Psoas muscle (tissue), 8 donors: ENCODE data around the gene FOXG1. TPM values are rescaled to one million over a fixed set of nuclear protein-coding genes. Genes with fewer than 3 reads are reported as not detected.

Source experiments
- ATAC-seq, 4 donors: fragments of 200-7000 bp; cut with Tn5 transposase; one replicate each; pipeline ENCODE4 v1.9.1; 2020; ENCODE audit warnings: moderate library complexity in 3 of 4, mild to moderate bottlenecking in 2 of 4
- DNase-seq, 2 donors: peaks; one replicate each; pipeline ENCODE4 v3.0.0-alpha.2; 2020
- H3K27ac ChIP-seq: fragments of 200-600 bp; one replicate; pipeline ENCODE4 v1.8.0; 2022
- H3K27me3 ChIP-seq, 3 donors: fragments of 200-600 bp in 1 of 3; one replicate each; pipeline versions ENCODE4 v1.6.1 to v1.8.0; 2013 to 2022; ENCODE audit warnings: low read length in 2 of 3, mild to moderate bottlenecking in 2 of 3, moderate library complexity in 1 of 3; ENCODE audit not compliant: insufficient read depth in 3 of 3
- H3K36me3 ChIP-seq, 2 donors: fragments of 200-600 bp in 1 of 2; one replicate each; pipeline versions ENCODE4 v1.6.1 to v1.8.0; 2013 to 2022; ENCODE audit warnings: low read depth in 1 of 2, mild to moderate bottlenecking in 1 of 2, moderate library complexity in 1 of 2; ENCODE audit not compliant: insufficient read depth in 1 of 2
- H3K4me1 ChIP-seq: fragments of 200-600 bp; one replicate; pipeline ENCODE4 v1.8.0; 2022
- H3K4me3 ChIP-seq: fragments of 200-600 bp; one replicate; pipeline ENCODE4 v1.8.0; 2022; ENCODE audit warnings: mild to moderate bottlenecking
- H3K9me3 ChIP-seq: fragments of 200-600 bp; one replicate; pipeline ENCODE4 v1.8.0; 2022
- CTCF ChIP-seq: fragments of 200-600 bp; IDR thresholded peaks from one replicate; pipeline ENCODE4 v1.8.0; 2022; ENCODE audit warnings: antibody characterized with exemption
- WGBS, 3 donors: extraction: QIAGEN DNeasy Blood & Tissue Kit; methylation state at CpG; one replicate each; pipeline versions ENCODE4 v1.1.6 to v1.1.7; 2013; 5-methylcytosine and 5-hydroxymethylcytosine counted together
- intact Hi-C, 2 donors: fragments of 100-400 bp; cut with DNase I; formaldehyde crosslinking; loops; one replicate each; pipeline versions ENCODE4 v1.11.0 to v1.14.2; 2022
- polyA plus RNA-seq, 3 donors: library from polyadenylated mRNA; stranded (reverse); fragments of 200-250 nt; gene quantifications; one replicate each; pipeline ENCODE4 v1.2.3, GENCODE V29; 2013
- total RNA-seq, 4 donors: library from RNA; stranded (reverse); fragmentation: NEBNext Ultra II Directional in 2 of 4; extraction: Animal tissue kit (Norgen Biotek cat#: 25700) in 2 of 4; gene quantifications; one replicate each; pipeline versions ENCODE4 v1.2.1 to v1.2.4, GENCODE V29; 2021 to 2023
- donor health status: healthy with polysubstance abuse.
- donor health status: DM: no; HTN: no; CAD: no; lungs with moderate emphysema.
- donor health status: Bipolar disorder and iron deficiency.
- donor health status: healthy.
- donor health status: DM: yes; HTN: yes; CAD: no.
- donor health status: DM: no; HTN: no; CAD: no.
- donor health status: DM: no; HTN: no; CAD: no.
- donor health status: DM: yes; HTN: yes; CAD: no.

FOXG1 gene
- total and polyA plus RNA-seq, 7 donors, result under 0.01 to 5.5 (median 5.4) TPM; not detected in 4

- intact Hi-C loops, result no loop called here
- no peak for ATAC-seq
- Histone ChIP-seq H3K27ac (no peak overlapping the region), H3K4me1 (no peaks in the 10 kb centered on the region), H3K4me3 (no peak overlapping the region), H3K9me3 (no peaks in the 10 kb centered on the region), H3K27me3 (peaks cover 17 to 99% (median 22%) of the 10 kb centered on the region in 3 donors), H3K36me3 (no peaks in the 10 kb centered on the region)
- WGBS, 3 donors, result 3 to 5% (median 4%) methylated on average over 28 of the region's 28 CpGs
- no peak for TF ChIP-seq CTCF
- no peak for DNase-seq
Observed at GRCh38 chr14:28778138-28779117, 11.8 kb downstream of the FOXG1 start.

GRCh38 chr14:28779456-28779855 is 12.9 kb downstream of the FOXG1 start:
- H3K4me1 ChIP-seq, result no peaks in the 10 kb centered on the region
- no peaks in the 10 kb centered on the region for H3K9me3 ChIP-seq
- DNase-seq (no peak), ATAC-seq (no peak)
- no peak overlapping the region for H3K27ac ChIP-seq
- no peaks in the 10 kb centered on the region for H3K36me3 ChIP-seq
- H3K27me3 ChIP-seq, result peaks cover 16 to 99% (median 17%) of the 10 kb centered on the region in 3 donors
- no peak for TF ChIP-seq CTCF
- intact Hi-C loops, result no loop called here
- H3K4me3 ChIP-seq, result no peak overlapping the region

GRCh38 chr14:28780843-28781820 is 14.5 kb downstream of the FOXG1 start:
- peak in 1 of 4 donors; percentile 63 for ATAC-seq
- Histone ChIP-seq H3K36me3 (no peaks in the 10 kb centered on the region), H3K27ac (no peak overlapping the region), H3K4me1 (no peaks in the 10 kb centered on the region), H3K27me3 (peaks cover 12 to 99% (median 18%) of the 10 kb centered on the region in 3 donors), H3K4me3 (no peak overlapping the region), H3K9me3 (no peaks in the 10 kb centered on the region)
- DNase-seq, result no peak
- intact Hi-C loops, result no loop called here
- no peak for TF ChIP-seq CTCF
- 7 to 9% (median 8%) methylated on average over 6 of the region's 6 CpGs for WGBS, 3 donors

GRCh38 chr14:28782301-28782700 is 15.7 kb downstream of the FOXG1 start:
- no peaks in the 10 kb centered on the region for H3K4me1 ChIP-seq
- ATAC-seq (no peak), DNase-seq (no peak)
- no peaks in the 10 kb centered on the region for H3K9me3 ChIP-seq
- H3K27ac ChIP-seq, result no peak overlapping the region
- peaks cover 12 to 97% (median 22%) of the 10 kb centered on the region in 3 donors for H3K27me3 ChIP-seq
- H3K4me3 ChIP-seq, result no peak overlapping the region
- WGBS, 3 donors, result 24 to 35% (median 28%) methylated on average over 2 of the region's 2 CpGs
- no peaks in the 10 kb centered on the region for H3K36me3 ChIP-seq
- TF ChIP-seq CTCF, result no peak
- intact Hi-C loops, result no loop called here
